Stimulated activated CD8-positive, alpha-beta memory T cell treated with anti-CD3 and anti-CD28 coated beads, Interleukin-2, amount 100 ng/mL, for 48 hours (primary cell): Measurements from ENCODE around the gene KCNK4.

Source experiments
- DNase-seq, 2 donors: peaks; one replicate each; pipeline ENCODE4 v3.0.0-alpha.2; 2020; ENCODE audit warnings: low read depth in 2 of 2

Gene KCNK4

GRCh38 chr11:64324692-64325469 is 33.8 kb downstream of the KCNK4 start:
- DNase-seq = no peak

DNA sequence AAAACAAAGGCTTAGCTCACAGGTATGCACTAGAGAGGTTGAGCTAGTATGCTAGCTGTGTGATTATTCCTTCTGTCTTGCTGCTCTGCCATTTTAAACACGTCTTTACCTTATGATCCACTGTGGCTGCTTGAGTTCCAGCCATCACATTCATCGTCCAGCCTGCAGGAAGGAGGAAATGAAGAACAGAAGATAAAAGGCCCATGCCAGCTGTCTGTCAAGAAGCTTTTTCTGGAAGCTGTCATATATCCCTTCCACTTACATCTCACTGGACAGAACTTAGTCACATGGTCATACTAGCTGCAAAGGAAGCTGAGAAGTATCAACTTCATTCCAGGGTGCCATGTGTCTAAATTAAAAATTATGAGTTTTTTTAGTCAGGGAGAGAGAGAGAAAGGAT is 36.3 kb downstream of the KCNK4 start:
- DNase-seq = no peak

- no peak for DNase-seq
These were observed 36.9 kb downstream of the KCNK4 start for GRCh38 chr11:64327993-64328392.

DNA sequence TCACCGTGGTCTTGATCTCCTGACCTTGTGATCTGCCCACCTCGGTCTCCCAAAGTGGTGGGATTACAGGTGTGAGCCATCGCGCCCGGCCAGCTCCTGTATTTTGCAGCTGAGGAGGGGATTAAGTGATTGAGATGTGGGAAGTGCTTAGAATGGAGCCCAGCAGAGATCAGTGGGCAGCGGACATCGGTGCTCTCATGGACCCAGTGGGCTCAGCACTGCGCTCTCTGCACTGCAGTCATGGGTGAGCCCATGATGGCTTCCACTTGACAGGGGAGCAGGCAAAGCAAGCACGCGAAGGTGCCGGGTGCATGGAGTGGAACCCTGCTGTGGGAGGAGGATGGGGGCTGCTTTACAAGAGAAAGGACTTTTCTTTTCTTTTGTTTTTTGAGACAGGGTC is 39.8 kb downstream of the KCNK4 start:
- DNase-seq = no peak

- DNase-seq = peak; percentile 77 to 81
These were observed 40.7 kb downstream of the KCNK4 start for GRCh38 chr11:64331569-64332371.

DNA sequence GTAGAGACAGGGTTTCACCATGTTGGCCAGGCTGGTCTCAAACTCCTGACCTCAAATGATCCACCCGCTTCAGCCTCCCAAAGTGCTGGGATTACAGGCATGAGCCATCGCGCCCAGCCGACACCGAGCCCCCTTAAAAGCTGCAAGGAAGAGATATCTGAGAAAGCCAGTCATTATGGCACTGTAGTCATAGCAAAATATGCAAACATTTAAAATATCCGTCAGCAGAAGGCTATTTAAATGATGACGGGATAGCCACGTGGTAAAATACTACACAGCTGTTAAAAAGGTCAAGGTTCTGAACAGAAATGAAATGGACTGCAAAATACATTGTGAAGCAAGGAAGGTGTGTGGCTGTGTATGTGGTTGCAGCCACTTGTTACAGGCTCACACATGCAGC is 42.5 kb downstream of the KCNK4 start:
- no peak for DNase-seq

DNA sequence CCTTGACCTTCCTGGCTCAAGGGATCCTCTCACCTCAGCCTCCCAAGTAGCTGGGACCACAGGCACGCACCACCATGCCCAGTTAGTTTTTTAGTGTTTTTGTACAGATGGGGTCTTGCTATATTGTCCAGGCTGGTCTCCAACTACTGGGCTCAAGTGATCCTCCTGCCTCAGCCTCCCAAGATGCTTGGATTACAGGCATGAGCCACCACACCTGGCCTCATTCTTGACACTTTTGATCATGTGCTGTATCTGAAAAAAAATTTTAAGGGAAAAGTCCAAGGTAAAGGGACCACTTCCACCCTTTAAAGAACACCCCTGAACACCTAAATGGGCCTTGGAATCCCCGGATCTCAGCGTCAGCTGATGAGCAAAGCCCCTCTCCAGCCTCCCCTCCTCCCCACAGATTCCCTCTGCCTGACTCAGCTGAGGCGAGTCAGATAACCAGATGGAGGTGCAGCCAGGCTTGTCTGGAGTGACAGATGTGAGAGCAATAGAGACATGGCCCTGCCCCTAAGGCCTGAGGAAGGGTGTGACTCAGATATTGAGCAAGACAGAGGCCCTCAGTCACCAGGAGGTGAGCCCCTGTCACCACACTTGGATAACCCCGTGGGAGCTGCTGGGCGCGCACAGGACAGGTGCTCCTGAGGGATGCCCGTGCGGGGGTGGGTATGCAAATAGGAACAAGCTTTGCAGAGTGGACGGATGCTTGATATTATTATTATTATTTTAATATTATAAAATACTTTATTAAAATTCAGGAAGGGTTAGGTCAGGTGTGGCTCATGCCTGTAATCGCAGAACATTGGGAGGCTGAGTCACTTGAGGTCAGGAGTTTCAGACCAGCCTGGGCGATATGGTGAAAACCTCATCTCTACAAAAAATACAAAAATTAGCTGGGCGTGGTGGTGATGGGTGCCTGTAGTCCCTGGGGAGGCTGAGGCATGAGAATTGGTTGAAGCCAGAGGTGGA is 43.9 kb downstream of the KCNK4 start:
- DNase-seq = peak; percentile 43 to 57

GRCh38 chr11:64337538-64338249 is 46.6 kb downstream of the KCNK4 start:
- DNase-seq = no peak

GRCh38 chr11:64338716-64339115 is 47.6 kb downstream of the KCNK4 start:
- no peak for DNase-seq

DNA sequence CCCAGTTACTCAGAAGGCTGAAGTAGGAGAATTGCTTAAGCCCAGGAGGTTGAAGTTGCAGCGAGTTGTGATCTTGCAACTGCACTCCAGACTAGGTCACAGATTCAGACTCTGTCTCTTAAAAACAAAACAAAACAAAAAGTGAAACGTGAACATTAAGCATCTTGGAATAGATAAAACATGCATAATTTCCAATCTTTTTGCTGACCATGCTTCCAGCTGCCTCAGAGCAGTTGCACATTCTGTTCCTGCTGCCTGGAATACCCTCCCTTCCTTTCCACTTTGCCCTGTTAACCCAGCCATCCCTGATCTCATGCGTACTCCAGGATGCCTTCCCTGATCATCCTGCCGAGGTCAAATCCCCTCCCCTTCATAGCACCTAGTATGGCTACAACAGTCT is 48.2 kb downstream of the KCNK4 start:
- no peak for DNase-seq

DNA sequence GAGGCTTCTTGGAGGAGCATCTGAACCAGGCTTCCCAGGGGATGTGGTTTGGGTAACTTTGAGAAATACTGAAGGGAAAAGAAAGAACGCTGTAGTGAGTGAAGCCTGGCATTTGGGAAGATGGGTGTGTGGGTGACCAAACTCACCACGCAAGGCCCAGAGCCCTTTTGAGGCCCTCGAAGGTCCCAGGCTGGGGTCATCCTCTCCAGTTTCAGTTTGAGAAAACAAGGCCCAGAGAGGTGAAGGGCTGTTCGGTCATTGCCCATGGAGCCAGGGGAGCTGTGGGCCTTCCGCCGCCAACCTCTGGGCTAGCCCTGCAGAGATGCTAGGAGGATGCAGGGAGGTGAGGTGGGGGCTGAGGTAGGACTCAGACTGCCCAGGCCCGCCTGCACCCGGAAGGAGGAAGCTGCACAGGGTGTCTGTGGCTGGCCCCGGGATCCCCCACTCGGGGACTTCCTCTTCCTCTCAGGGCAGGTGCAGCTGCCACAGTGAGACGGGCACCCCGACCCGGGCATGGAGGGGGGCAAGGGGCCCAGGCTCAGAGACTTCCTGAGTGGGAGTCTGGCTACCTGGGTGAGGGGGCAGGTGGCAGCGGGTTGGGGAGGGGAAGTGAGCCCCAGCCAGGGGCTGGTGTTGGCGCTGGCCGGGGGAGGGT is 48.8 kb downstream of the KCNK4 start, which contains the start of gene CCDC88B:
Gene CCDC88B (plus strand): TSS at position 451 of the 655 bp plus-strand sequence. CDS start 63 bp downstream, at position 514.
- peak; percentile 75 to 81 for DNase-seq

- DNase-seq = peak; percentile 81 to 85
These were observed 49.7 kb downstream of the KCNK4 start for GRCh38 chr11:64340671-64341335.

DNA sequence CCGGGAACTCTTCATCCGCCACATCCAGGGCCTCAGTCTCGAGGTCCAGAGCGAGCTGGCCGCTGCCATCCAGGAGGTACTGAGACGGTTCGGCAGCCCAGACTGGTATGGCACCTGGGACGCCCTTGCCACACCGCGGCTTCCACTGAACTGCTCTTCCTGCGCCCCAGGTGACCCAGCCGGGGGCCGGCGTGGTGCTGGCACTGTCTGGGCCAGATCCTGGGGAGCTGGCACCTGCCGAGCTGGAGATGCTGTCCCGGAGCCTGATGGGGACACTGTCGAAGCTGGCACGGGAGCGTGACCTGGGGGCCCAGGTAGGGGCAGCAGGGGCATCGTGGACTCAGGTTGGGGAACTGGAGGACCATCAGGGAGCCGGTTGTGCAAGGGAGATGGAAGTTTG is 50.3 kb downstream of the KCNK4 start:
- no peak for DNase-seq

DNA sequence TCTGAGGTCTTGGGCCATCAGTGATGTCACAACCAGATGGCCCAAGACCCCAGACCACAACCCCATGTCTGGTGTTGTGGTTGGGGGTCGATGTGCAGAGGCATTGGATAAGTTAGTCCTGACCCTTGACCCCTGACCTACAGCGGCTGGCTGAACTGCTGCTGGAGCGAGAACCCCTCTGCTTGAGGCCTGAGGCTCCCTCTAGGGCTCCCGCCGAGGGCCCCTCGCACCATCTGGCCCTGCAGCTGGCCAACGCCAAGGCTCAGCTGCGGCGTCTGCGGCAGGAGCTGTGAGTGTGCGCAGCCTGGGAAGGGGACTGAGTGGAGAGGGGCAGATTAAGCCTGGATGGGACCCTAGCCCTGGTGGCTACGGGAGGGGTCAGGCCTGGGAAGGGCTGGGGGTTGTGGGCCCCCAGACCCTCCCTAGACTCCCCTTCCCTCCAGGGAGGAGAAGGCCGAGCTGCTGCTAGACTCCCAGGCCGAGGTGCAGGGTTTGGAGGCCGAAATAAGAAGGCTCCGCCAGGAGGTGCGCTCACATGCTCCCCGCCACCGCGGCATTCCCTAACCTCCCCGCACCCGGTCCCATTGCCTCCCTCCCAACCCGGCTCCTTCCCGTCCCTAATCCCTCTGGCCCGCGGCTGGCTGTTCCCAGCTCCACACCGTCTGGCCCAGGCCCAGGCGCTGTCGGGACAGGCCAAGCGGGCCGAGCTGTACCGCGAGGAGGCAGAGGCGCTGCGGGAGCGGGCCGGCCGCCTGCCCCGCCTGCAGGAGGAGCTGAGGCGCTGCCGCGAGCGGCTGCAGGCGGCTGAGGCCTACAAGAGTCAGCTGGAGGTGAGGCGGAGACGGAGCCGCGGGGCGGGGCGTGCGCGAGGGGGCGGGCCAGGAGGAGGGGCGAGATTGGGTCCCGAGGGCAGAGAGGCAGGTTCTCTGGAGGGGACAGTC is 51.0 kb downstream of the KCNK4 start:
- peak; percentile 88 to 93 for DNase-seq

GRCh38 chr11:64342869-64343745 is 52.0 kb downstream of the KCNK4 start:
- no peak for DNase-seq

DNA sequence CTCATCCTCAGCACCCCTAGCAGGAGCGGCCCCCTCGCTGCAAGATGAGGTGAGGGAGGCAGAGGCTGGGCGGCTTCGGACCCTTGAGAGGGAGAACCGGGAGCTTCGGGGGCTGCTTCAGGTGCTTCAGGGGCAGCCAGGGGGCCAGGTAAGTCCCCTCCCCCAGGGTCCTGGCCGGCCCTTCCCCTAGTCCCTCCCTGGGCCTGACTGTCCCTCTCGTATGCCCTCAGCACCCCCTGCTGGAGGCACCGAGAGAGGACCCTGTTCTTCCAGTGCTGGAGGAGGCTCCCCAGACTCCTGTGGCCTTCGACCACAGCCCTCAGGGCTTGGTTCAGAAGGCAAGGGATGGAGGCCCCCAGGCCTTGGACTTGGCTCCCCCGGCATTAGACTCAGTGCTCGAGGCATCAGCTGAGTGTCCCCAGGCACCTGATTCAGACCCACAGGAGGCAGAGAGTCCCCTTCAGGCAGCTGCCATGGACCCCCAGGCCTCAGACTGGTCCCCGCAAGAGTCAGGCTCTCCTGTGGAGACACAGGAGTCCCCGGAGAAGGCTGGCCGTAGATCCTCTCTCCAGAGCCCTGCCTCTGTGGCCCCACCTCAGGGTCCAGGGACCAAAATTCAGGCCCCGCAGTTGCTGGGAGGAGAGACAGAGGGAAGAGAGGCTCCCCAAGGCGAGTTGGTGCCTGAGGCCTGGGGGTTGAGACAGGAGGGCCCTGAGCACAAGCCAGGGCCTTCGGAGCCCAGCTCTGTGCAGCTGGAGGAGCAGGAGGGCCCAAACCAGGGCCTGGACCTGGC is 52.9 kb downstream of the KCNK4 start:
- no peak for DNase-seq

- no peak for DNase-seq
These were observed 53.7 kb downstream of the KCNK4 start for GRCh38 chr11:64344787-64345186.
